Stomach (tissue), 9 donors: ENCODE measurements around the gene FGD2. TPM values are rescaled to one million over a fixed set of nuclear protein-coding genes. Genes with fewer than 3 reads are reported as not detected.
A peak's percentile ranks its signal among the peaks of the same experiment; 100 is the strongest.

Source experiments
- DNase-seq, 2 donors: peaks; one replicate each; pipeline versions ENCODE4 v3.0.0 to v3.0.0-alpha.2; 2013 to 2019
- H3K27ac ChIP-seq, 5 donors: fragments of 200-600 bp in 4 of 5; sonication (generic) in 4 of 5; one replicate each; pipeline ENCODE4 v1.5.1; 2013 to 2019; ENCODE audit warnings: mild to moderate bottlenecking in 1 of 5, moderate library complexity in 1 of 5
- H3K27me3 ChIP-seq, 3 donors: fragments of 200-600 bp; sonication (generic); one replicate each; pipeline ENCODE4 v1.5.1; 2017 to 2019; ENCODE audit warnings: mixed run types in 1 of 3
- H3K36me3 ChIP-seq, 4 donors: fragments of 200-600 bp; sonication (generic); 1 replicate in 3 of 4; 2 replicates in 1 of 4; pipeline ENCODE4 v1.5.1; 2016 to 2019
- H3K4me1 ChIP-seq, 4 donors: fragments of 200-600 bp; sonication (generic); one replicate each; pipeline ENCODE4 v1.5.1; 2016 to 2019
- H3K4me3 ChIP-seq, 4 donors: fragments of 200-600 bp; sonication (generic) in 3 of 4; one replicate each; pipeline ENCODE4 v1.5.1; 2016 to 2019; ENCODE audit warnings: mild to moderate bottlenecking in 1 of 4
- H3K9me3 ChIP-seq, 4 donors: fragments of 200-600 bp; sonication (generic); one replicate each; pipeline ENCODE4 v1.5.1; 2016 to 2019
- EP300 ChIP-seq: sonication (generic); formaldehyde crosslinking; IDR thresholded peaks from one replicate; pipeline ENCODE4 v1.6.1; 2017; ENCODE audit warnings: antibody characterized with exemption
- POLR2A ChIP-seq, 4 donors: fragments of 450-650 bp; IDR thresholded peaks; one replicate each; pipeline ENCODE4 v1.6.1; 2016; ENCODE audit warnings: antibody characterized with exemption in 4 of 4, control low read depth in 2 of 4, mild to moderate bottlenecking in 1 of 4, moderate library complexity in 1 of 4
- POLR2AphosphoS5 ChIP-seq, 3 donors: sonication (generic); formaldehyde crosslinking; IDR thresholded peaks; one replicate each; pipeline ENCODE4 v1.6.1; 2016; ENCODE audit warnings: antibody characterized with exemption in 3 of 3
- WGBS, 5 donors: extraction: QIAGEN DNeasy Blood & Tissue Kit in 3 of 5; methylation state at CpG; one replicate each; pipeline versions ENCODE4 v1.1.5 to v1.1.7; 2013 to 2018; 5-methylcytosine and 5-hydroxymethylcytosine counted together
- intact Hi-C: fragments of 100-400 bp; cut with DNase I; formaldehyde crosslinking; loops from one replicate; pipeline ENCODE4 v1.15.1; 2023; ENCODE audit warnings: low total_unique reads
- polyA plus RNA-seq, 3 donors: library from polyadenylated mRNA; stranded (reverse); fragments of 200-250 nt; gene quantifications; one replicate each; pipeline ENCODE4 v1.2.3, GENCODE V29; 2013
- total RNA-seq, 5 donors: library from RNA; depleted of rRNA; stranded (reverse); fragments of >200 nt; gene quantifications; one replicate each; pipeline versions ENCODE4 v1.1.0 to v1.2.3, GENCODE V29; 2014 to 2016
- TF ChIP-seq, protein P1 (sequence below), 7 experiments: fragments of 450-650 bp in 4 of 7; fragments of 200-600 bp in 3 of 7; sonication (generic) in 3 of 7; IDR thresholded peaks; one replicate each; pipeline ENCODE4 v1.5.1; 2016 to 2019; ENCODE audit warnings: antibody characterized with exemption in 7 of 7, control low read depth in 2 of 7, mild to moderate bottlenecking in 1 of 7
- donor health status: healthy with polysubstance abuse.
- donor health status: Bipolar disorder and iron deficiency.
- donor health status: healthy.

FGD2 gene
- total and polyA plus RNA-seq, 8 donors = 2.6 to 34.5 (median 5.3) TPM

GRCh38 chr6:36998723-36999038 lies 6.8 kb upstream of the FGD2 start:
- Histone ChIP-seq H3K27me3 (no peaks in the 10 kb centered on the region), H3K4me3 (no peak overlapping the region), H3K27ac (peak overlapping the region; percentile 48 to 87 (median 61)), H3K4me1 (peaks cover 13 to 23% (median 17%) of the 10 kb centered on the region in 4 donors), H3K9me3 (no peaks in the 10 kb centered on the region), H3K36me3 (no peaks in the 10 kb centered on the region)
- DNase-seq = no peak
- 64 to 73% (median 68%) methylated on average over 8 of the region's 8 CpGs for WGBS, 5 donors
- intact Hi-C loops = no loop called here
- TF ChIP-seq POLR2AphosphoS5 (IDR thresholded peaks at IDR 0.05) (no peak), EP300 (no peak), POLR2A (IDR thresholded peaks at IDR 0.05) (no peak)
- TF ChIP-seq, protein P1, sequence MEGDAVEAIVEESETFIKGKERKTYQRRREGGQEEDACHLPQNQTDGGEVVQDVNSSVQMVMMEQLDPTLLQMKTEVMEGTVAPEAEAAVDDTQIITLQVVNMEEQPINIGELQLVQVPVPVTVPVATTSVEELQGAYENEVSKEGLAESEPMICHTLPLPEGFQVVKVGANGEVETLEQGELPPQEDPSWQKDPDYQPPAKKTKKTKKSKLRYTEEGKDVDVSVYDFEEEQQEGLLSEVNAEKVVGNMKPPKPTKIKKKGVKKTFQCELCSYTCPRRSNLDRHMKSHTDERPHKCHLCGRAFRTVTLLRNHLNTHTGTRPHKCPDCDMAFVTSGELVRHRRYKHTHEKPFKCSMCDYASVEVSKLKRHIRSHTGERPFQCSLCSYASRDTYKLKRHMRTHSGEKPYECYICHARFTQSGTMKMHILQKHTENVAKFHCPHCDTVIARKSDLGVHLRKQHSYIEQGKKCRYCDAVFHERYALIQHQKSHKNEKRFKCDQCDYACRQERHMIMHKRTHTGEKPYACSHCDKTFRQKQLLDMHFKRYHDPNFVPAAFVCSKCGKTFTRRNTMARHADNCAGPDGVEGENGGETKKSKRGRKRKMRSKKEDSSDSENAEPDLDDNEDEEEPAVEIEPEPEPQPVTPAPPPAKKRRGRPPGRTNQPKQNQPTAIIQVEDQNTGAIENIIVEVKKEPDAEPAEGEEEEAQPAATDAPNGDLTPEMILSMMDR (IDR thresholded peaks at IDR 0.05) = no peak

DNA sequence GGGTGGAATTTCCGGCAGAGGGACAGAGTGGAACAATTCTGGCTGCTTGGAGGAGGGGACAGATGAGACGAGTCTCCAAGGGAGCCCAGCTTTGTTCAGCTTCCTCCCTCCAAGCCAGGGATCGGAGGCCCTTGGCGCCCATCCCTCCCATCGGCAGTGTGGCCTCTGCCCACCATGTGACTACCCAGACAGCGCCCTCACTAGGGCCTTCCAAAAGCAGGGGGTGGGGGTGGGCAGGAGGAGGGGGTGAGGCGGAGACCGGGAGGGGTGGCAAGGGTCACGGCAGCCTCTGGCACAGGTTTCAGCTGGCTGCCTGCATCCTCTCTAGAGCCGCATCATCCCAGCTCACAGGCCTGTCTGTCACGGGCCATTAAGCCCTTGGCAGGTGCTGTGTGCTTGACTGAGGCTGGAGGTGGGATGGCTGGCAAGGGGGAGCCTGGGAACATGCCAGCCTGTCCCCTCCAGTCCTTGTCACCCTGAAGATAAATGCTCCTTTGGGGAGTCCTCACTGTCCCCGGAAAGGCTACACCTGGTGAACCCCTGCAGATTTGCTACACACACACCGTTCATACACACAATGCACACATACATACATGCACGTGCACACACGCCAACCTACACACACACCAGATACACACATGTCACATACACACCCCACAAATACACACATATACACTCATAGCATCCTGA lies 6.2 kb upstream of the FGD2 start:
- WGBS, 5 donors = 80 to 89% (median 85%) methylated on average over 9 to 15 of the region's 15 CpGs
- Histone ChIP-seq H3K27me3 (no peaks in the 10 kb centered on the region), H3K4me3 (no peak overlapping the region), H3K9me3 (no peaks in the 10 kb centered on the region), H3K27ac (peak overlapping the region in 3 of 5 donors; percentile 48 to 87 (median 85)), H3K36me3 (no peaks in the 10 kb centered on the region), H3K4me1 (peaks cover 13 to 23% (median 17%) of the 10 kb centered on the region in 4 donors)
- no peak for TF ChIP-seq EP300
- TF ChIP-seq POLR2A (IDR thresholded peaks at IDR 0.05) = no peak
- TF ChIP-seq, protein P1 (IDR thresholded peaks at IDR 0.05) = no peak
- TF ChIP-seq POLR2AphosphoS5 (IDR thresholded peaks at IDR 0.05) = no peak
- no peak for DNase-seq
- intact Hi-C loops = no loop called here

GRCh38 chr6:36999751-37000125 lies 5.7 kb upstream of the FGD2 start:
- 93 to 96% (median 95%) methylated on average over 4 of the region's 4 CpGs for WGBS, 5 donors
- no peak for DNase-seq
- Histone ChIP-seq H3K36me3 (no peaks in the 10 kb centered on the region), H3K27me3 (no peaks in the 10 kb centered on the region), H3K4me1 (peaks cover 13 to 23% (median 17%) of the 10 kb centered on the region in 4 donors), H3K27ac (no peak overlapping the region), H3K4me3 (no peak overlapping the region), H3K9me3 (no peaks in the 10 kb centered on the region)
- TF ChIP-seq, protein P1 (IDR thresholded peaks at IDR 0.05) = no peak
- no peak for TF ChIP-seq POLR2AphosphoS5 (IDR thresholded peaks at IDR 0.05)
- no peak for TF ChIP-seq POLR2A (IDR thresholded peaks at IDR 0.05)
- no peak for TF ChIP-seq EP300
- intact Hi-C loops = no loop called here

DNA sequence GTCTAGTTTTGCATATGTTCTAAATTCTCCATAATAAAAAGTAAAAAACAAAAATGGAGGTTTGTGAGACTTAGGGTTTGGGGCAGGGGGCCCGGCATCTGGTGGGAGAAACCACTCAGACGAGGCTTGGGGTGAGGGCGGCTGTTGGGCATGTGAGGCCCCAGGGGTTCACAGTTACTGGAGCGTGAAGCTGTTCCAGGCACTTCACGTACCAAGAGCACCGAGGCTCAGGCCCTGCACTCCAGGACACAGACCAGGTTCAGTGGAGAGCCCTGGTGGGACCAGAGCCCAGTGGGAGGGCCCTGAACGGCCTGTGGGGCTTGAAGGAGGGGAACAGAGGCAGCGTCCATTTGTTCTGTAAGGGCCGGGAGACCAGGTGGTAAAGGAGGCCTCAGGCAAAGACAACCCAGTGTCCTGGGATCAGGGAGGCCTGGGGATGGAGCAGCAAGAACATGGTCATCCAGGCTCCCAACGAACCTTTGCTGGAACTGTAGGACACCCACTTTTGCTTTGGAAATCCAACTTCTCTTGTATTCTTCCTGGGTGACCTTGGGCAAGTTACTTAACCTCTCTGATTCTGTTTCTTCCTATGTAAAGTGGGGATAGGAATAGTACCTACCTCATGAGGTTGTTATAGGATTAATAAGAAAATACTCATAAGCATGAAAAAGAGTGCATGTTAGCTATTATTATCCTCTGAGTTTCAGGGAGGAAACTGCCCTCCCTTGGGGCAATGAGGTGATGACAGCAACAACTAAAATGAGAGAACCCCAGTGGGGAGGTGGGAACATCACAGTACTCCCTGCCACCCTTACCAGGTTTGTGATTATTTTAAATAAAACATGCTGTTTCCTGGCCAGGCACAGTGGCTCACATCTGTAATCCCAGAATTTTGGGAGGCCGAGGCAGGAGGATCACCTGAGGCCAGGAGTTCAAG lies 1.1 kb upstream of the FGD2 start:
- no peaks in the 10 kb centered on the region for H3K27me3 ChIP-seq
- no peaks in the 10 kb centered on the region for H3K36me3 ChIP-seq
- no peaks in the 10 kb centered on the region for H3K9me3 ChIP-seq
- intact Hi-C loops = no loop called here
- TF ChIP-seq POLR2A (IDR thresholded peaks at IDR 0.05) (no peak), POLR2AphosphoS5 (IDR thresholded peaks at IDR 0.05) (no peak), EP300 (no peak)
- TF ChIP-seq, protein P1 (IDR thresholded peaks at IDR 0.05) = no peak
- H3K4me1 ChIP-seq = peaks cover 0 to 14% (median 0%) of the 10 kb centered on the region in 4 donors
- H3K4me3 ChIP-seq = no peak overlapping the region
- no peak for DNase-seq
- H3K27ac ChIP-seq = no peak overlapping the region
- WGBS, 5 donors = 79 to 89% (median 86%) methylated on average over 9 to 11 of the region's 11 CpGs
